SKM-1 treated with dmso at 0.1 percent for 144 hours (cell line): Measurements from ENCODE around the gene NRXN2.

Experiments
- DNase-seq: peaks from one replicate; lab custom pipeline; 2025; ENCODE audit not compliant: unreplicated experiment; lab: John Stamatoyannopoulos, UW

The NRXN2 gene

DNA sequence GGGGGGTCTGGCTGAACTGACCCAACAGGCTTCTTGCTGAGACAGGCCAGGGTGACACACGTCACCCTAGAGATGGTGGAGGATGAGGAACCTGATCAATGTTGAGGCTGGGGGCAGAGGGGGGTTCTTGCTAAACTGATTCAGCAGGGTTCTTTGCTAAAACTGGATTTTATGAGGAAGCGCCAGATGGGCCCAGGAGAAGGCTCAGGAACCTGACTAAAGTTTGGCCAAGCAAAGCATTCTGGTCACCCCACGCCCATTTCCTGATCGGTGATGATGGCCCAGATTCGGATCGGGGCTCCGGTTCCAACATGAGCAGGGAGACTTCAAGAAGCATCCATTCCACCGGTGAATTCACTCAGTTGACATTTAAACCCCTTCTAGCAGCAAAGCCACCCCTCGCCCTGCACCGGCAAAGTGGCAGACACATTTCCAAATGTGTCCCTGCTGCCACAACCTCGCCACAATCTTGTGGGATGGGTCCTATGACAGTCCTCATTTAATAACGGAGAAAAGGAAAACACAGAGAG lies 166.2 kb downstream of the NRXN2 start:
- no peak for DNase-seq
